GM15510 (cell line): ENCODE measurements around the gene PGLYRP2.

Experiments used
- POLR2A ChIP-seq: IDR thresholded peaks from 3 replicates; pipeline ENCODE4 v1.6.1; 2011; ENCODE audit warnings: borderline replicate concordance; ENCODE audit not compliant: insufficient read length; ENCODE audit errors: extremely low read depth

PGLYRP2 gene, protein sequence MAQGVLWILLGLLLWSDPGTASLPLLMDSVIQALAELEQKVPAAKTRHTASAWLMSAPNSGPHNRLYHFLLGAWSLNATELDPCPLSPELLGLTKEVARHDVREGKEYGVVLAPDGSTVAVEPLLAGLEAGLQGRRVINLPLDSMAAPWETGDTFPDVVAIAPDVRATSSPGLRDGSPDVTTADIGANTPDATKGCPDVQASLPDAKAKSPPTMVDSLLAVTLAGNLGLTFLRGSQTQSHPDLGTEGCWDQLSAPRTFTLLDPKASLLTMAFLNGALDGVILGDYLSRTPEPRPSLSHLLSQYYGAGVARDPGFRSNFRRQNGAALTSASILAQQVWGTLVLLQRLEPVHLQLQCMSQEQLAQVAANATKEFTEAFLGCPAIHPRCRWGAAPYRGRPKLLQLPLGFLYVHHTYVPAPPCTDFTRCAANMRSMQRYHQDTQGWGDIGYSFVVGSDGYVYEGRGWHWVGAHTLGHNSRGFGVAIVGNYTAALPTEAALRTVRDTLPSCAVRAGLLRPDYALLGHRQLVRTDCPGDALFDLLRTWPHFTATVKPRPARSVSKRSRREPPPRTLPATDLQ

DNA sequence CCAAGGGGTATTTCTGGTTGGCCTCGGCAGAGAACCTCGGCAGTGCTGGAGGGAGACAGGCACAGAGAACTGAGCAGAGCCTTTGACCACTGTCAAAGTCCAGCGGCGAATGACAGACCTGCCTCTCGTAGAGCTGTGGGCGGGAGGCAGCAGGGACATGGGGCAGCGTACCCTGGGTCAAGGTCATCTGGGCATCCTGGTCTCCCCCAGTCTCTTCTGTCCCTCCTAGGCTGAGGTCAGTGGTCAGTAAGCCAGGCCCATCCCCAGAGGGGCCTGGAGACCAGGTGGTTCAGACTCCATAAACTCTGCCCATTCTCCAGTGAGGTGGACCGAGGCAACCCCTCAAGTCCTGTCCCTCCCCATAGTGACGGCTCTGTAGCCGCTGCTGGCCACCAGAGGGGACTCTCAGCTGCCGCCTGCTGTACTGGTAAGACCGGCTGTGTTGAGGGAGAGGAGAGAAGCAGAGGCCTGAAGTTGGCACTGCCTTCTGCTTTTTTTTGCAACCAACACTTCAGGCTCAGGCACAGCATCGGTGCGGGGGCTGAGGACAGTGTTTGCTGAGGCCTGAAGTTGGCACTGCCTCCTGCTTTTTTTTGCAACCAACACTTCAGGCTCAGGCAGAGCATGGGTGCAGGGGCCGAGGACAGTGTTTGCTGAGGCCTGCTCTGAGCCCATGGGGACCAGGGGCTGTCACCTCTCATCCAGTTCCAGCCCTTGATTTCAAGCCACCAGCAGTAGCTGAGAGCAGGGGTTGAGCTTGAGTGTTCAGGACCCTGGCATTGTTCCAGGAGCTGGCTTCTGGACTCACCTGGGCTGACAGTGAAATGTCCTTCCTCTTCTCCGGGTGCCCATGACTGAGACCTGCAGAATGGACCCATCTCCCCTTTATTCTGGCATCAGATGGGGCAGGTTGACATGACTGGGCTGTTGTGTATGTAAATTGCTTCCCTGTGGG, at the start of gene PGLYRP2:
TSS of gene PGLYRP2 (minus strand) at position 111 of the 955 bp plus-strand sequence. CDS start 130 bp downstream, outside the sequence.
- no peak for TF ChIP-seq POLR2A

DNA sequence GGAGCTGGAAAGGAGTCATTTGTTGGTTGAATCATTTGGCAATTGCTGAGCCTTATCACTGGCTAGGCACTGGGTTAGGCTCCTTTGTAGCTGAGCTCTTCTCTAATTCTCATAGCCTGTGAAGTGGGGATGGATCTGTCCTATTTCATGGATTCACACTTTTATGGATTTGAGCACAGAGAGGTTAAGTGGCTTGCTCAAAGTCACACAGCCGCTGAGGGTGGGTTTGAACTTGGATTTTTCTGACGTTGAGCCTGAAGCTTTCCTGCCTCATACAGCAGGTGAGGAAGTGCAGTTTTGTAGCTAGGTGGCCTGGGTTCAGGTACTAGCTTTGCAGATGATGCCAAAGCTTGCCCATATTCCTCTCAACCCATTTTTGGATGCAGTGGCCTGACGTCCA, 48.4 kb upstream of the PGLYRP2 start:
- TF ChIP-seq POLR2A: no peak

DNA sequence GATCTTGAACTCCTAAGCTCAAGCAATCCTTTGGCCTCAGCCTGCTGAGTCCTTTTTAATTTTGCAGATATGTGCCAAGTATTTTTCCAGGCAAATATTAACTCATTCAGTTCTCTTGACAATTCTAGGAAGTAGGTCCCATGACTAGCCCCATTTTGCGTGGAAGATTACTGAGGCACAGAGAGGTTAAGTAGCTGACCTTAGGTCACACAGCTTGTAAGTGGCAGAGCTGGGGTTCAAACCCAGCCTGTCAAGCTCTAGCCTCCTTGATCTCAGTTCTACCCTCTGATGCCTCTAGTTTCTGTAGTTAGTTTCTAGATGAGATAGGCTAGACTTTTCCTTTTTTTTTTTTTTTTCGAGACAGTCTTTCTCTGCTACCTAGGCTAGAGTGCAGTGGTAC, 47.1 kb upstream of the PGLYRP2 start:
- no peak for TF ChIP-seq POLR2A

DNA sequence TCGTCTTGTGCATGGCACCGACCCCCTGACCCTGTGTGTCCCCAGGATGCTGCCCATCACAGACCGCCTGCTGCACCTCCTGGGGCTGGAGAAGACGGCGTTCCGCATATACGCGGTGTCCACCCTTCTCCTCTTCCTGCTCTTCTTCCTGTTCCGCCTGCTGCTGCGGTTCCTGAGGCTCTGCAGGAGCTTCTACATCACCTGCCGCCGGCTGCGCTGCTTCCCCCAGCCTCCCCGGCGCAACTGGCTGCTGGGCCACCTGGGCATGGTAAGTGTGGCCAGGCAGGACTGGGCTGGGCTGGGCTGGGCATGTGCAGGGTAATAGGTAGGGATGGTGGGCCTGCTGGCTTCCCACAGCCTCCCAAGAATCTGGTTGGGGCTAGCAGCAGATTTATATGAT, 46.0 kb upstream of the PGLYRP2 start:
- TF ChIP-seq POLR2A: no peak

DNA sequence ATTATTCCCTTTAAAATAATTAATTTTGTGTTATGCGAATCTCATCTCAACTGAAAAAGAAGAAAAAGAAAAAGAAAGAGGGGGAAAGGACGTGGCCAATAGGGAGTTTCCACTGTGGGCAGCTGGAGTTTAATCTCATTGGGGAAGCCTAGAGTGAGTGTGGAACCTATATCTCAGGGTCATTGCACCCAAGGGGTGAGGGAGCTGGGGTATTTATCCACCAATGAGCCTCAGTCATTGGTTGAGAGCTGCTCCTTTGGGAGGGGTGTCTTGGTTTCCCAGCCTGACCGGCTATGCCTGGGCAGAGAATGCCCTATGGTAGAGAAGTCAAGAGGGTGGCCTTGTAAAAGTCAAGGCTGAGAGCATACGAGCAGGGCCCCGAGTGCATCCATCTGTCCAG, 45.5 kb upstream of the PGLYRP2 start:
- TF ChIP-seq POLR2A: no peak

DNA sequence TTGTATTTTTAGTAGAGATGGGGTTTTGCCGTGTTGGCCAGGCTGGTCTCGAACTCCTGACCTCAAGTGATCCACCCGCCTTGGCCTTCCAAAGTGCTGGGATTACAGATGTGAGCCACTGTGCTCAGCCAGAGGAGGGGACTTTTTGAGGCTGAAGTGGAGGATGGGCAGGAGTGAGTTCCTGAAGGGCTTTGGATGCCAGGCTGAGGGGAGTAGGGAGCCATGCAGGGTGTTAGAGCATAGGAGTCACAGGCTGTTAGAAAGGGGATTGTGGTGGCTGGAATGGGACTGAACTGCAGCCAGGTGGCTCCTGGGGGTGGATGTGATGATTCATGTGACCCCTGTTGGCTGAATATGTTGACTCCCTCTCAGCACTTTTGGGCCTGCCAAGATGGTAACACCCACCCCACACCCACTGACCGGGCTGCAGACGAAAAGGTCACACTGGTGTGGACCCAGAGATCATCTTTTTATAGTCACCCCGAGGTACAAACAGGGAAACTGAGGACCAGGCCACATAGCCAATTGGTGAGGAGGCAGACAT, 40.2 kb upstream of the PGLYRP2 start:
- TF ChIP-seq POLR2A: no peak

DNA sequence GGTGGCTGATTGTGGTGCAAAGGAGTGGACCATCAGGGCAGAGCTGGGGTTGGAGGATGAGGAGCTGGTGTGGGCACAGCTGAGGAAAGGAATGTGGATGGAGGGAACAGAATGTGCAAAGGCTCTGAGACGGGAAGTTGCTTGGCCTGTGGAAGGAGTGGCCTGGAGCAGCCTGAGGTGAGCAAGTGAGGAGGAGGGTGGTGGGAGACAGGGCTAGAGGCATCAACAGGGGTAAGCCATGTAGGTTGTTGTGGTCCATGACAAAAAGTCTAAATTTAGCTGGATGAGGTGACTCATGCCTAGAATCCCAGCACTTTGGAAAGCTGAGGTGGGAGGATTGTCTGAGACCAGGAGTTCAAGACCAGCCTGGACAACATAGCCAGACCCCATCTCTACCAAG, 38.5 kb upstream of the PGLYRP2 start:
- no peak for TF ChIP-seq POLR2A

DNA sequence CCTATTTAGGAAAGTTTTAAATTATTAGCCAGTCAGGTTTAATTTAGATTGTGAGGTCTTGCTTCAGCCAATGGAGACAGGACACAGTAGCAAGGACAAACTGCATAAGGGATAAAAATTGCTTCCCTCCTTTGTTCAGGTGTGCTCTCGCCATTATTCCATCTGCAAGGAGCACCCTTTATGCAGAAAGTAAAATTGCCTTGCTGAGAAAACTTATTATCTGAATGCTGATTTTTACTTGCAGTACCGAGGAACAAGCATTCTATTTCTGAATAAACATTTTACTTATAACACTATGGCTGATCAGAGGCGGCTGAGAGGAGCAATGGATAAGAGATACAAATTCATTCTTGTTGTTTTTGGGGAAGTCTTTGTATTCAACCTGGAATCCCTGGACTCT, 37.1 kb upstream of the PGLYRP2 start:
- TF ChIP-seq POLR2A: no peak

DNA sequence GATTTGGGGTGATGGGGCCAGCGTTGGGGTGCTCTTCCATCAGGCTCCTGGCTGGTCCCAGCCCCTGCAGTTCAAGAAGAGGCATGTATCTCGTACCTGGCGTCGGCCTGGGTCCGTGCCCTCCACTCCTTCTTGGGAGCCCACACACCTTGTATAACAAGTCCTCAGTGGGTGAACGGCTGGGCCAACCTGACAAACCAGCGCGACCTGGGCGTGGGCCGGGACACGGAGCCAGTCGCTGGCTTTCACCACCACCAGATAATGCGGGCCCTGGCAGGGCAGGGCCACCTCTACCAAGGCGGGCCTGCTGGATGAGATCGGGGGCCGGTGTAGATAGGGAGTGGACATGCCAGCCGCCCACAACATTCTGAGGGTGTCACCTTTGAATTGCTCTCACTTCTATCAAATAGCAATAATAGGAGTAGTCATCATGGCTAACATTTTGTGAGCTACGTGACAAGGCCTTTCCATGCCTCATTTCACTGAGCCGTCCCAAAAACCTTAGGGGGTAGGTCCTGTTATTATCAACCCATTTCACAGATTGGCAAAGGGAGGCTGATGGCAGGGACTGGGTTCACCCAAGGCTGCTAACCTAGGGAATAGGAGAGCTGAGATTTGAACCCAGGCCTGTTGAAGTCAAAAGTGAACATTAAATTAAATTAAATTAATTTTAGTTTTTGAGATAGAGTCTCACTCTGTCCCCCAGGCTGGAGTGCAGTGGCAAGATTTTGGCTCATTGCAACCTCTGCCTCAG, 32.5 kb upstream of the PGLYRP2 start:
- TF ChIP-seq POLR2A: no peak

DNA sequence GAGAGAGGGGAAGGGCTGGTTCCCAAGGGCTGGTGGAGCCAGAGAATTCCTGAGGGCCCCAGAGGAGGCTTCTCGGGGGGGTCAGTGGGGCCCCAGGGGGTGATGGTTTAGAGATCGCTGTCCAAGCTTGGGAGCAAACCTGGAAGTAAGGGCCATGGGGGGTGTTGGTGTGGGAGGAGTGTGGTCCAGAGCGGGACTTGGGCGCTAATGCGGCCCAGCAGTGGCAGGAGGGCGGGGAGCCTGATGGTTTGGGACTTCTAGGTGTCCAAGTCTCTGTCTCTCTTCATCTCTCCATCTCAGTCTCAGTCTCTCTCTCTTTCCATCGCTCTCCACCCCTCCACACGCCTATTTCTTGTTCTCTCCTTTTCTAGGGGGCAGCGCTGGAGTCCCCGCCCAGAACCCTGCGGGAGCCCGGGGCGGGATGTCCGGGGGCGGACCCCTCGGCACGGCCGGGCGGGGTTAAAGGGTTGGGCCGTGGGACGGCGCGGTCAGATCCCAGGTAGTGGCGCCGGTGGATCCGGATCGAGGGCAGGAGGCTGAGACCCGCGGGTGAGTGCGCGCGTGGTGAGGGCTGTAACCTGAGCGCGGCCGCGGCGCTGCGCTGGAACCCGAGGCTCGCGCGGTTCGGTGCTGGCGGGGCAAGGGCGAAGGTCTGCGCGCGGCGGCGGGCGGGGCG, 28.9 kb upstream of the PGLYRP2 start, which contains the start of gene CYP4F22:
TSS of gene CYP4F22 (plus strand) at position 491 of the 676 bp plus-strand sequence. CDS start 16,812 bp downstream, outside the sequence.
- no peak for TF ChIP-seq POLR2A

DNA sequence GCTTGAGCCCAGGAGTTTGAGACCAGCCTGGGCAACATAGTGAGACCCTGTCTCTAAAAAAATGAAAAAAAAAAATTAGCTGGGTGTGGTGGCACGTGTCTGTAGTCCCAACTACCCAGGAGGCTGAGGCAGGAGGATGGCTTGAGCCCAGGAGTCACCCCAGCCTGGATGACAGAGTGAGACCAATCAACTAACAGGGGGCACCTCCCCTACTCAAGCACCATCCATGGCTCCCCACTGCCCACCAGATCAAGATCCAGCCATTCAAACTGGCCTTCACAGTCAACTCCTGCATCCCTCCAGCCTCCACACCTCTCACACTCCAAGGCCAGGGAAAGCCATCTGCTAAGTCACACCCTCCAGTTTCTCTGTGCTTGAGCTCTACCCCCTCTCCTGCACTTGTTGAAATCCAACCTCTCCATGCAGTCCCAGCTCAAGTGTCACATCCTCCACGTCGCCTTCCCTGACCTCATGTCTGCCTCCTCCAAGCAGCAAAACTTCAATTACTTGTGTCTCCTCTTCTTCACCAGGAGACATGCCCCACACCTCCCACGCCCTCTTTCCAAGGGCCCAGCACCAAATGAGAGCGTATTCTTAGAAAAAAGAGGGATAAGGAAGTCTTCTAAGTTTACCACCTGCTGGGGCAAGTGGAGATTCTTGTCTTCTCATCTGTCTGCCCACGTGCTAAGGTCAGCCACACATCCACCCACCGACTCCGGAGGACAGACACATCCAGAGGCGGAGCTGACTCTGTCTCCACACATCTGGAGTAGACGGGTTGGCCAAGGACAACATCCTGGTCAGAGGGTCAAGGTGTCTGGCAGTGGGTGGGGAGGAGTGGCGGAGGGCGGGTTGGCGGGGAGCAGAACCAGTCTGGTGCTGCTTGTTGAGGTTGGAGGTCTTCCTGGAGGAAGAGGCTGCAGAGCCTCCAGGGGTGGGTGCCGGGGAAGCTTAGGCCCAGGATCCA, 28.1 kb upstream of the PGLYRP2 start:
- TF ChIP-seq POLR2A: no peak

DNA sequence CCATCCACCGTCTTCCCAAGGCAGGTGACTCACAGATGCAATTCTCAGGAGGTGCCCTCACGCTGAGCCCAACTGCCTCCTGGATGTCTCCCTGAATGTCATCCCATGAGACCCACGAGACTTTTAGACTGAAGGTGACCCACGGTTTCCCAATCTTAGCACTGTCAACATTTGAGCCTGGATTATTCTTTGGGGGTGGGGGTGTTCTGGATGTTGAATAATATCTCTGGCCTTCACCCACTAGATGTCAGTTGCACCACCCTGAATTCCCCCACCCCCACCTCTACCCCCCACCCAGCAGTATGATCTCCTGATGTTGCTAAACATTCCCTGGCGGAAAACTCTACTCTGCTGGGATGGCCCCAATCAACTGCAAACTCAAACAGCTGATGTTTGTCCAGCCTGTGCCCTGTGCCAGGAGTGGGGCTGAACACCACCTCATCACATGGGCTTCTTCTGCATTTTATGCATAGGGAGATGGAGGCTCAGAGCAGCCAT, 26.8 kb upstream of the PGLYRP2 start:
- no peak for TF ChIP-seq POLR2A
